Left hindlimb (tissue), 1 donor: ENCODE data around the gene AGMAT.
"Not testable (repeated sequence)": the region's sequence is repeated elsewhere in the genome, so short reads cannot be mapped to it uniquely, and the experiment has no call there.

Experiments
- DNase-seq: peaks from one replicate; pipeline ENCODE4 v3.0.0-alpha.2; 2018

The AGMAT gene

GRCh38 chr1:15610167-15610566, 25.3 kb upstream of the AGMAT start:
- DNase-seq = no peak

DNA sequence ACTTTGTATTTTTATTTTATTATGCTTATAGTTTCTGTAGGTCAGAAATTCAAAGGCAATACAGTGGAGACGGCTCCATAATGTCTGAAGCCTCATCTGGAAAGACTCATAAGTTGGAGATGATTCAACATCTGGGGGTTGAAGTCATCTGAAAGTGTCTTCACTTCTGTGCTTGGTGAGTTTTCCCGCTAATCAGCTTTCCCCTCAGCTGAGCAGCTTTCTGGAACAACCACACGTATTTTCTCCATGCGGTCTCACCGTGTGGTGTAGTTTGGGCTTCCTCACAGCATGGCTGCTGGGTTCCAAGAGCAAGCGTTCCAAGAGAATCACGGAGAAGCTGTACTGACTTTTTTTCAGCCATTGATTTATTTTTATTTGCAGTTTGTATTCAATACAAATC, 24.8 kb upstream of the AGMAT start:
- DNase-seq = no peak

DNA sequence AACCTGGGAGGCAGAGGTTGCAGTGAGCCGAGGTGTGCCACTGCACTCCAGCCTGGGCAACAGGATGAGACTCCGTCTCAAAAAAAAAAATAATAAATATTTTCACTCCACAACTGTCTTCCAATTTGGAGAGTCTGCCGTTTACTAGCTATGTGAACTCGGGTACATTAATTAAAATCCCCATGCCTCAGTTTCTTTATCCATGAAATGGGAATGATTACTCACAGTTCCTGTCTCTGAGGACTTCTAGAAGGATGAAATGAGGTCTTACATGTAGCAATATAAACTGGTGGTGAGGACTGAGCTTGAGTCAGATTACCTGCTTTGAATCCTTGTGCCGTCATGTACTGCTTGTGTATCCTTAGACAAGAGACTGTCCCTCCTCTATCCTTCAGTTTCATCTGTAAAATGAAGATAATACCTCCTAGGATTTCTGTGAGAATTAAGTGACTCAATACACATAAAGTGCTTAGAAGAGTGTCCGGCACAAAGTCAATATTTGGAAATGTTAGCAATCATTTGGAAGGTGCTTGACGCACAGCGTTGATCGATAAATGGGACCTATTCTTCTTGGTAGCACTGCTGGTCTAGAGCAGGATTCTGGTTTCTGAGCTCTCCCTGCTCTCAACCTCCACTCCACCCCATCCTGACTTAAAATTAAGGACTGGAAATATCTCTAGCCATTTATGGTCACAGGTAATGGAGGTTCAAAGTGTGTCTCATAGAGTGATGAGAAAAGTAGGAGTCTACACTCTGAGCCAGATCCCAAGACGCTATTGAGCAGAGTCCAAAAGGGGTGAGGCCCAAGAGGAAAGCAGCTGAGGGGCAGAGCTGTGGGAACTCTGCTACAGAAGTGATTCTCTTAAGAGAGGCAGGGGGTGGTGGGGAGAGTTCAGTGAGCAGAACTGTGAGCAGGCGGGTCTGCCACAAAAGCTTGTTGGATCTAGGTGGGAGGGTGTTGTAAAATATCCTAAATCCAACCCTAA, 20.8 kb upstream of the AGMAT start:
- DNase-seq = no peak

- DNase-seq = not testable (repeated sequence)
Observed at GRCh38 chr1:15604400-15604799, 19.5 kb upstream of the AGMAT start.

GRCh38 chr1:15603966-15604282, 19.1 kb upstream of the AGMAT start:
- DNase-seq = not testable (repeated sequence)

- DNase-seq = peak; percentile 97
Observed at GRCh38 chr1:15603050-15603965, 18.5 kb upstream of the AGMAT start.

DNA sequence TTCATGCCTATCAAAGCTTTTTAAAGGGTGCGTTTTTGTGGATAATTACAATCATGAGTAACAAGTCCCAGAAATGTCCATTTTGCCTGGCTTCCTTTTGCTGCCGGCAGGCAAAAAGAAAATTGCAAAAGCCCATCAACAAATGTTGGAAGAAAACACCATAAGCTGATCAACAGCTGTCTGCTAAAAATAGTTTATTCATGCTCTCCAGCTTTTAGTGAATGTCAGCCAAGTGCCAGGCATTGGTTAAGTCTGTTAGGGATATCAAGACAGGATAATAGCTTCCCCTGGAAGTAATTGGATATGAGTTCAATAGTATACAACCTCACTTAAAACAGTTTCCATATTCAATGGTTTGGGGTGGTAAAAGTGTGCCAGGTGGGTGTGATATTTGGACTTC, 13.6 kb upstream of the AGMAT start:
- DNase-seq = no peak

- no peak for DNase-seq
Observed at GRCh38 chr1:15595809-15596617, 11.2 kb upstream of the AGMAT start.

- no peak for DNase-seq
Observed at GRCh38 chr1:15592285-15592684, 7.4 kb upstream of the AGMAT start.

DNA sequence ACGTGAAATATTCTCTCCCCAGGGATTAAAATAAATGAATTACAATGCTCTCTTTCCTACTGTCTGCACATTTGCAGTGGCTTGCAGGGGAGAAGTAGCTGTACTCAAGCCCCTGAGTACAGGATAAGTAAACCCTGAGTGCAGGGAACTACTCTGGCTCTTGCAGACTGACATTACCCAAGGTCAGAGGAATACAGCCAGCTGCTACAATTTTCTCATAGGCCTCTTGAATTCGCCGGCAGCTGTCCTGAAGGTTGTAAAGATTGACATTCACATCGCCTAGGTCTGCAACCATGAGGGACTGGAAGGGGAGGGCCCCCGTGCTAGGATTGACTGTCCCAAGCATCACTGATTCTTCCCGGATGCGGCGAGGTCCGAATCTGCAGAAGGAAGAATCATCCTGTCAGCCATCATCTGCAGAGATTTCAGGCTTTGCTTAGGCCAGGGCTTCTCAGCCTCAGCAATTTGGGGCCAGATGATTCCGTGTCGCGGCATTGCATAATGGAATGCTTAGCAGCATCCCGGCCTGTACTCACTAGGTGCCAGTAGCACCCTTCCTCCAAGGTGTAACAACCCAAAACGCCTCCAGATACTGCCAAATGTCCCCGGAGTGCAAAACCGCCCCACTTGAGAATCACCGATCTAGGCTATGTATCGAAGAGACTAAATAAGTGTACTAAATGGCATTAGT, 1.7 kb downstream of the AGMAT start:
- DNase-seq = no peak

- no peak for DNase-seq
Observed at GRCh38 chr1:15579683-15580047, 5.2 kb downstream of the AGMAT start.

- no peak for DNase-seq
Observed at GRCh38 chr1:15578921-15579682, 5.7 kb downstream of the AGMAT start.

DNA sequence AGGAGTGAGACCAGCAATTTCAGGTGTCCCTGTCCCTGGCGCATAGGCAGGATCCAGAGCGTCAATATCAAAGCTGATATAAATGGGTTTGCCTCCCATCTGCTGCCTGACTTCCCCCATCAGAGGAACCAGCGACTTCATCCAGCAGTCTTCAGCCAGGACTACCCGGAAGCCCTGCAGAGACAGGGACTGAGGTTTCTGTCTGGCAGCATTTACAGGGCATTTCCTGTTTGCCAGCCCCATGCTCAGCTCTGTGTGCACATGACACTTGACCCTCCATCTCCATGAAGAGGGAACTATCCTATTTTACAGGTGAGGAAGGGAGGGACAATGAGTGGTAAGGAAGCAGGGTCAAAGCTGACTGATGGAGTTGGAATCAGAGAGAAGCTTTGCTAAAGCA, 7.2 kb downstream of the AGMAT start:
- no peak for DNase-seq

DNA sequence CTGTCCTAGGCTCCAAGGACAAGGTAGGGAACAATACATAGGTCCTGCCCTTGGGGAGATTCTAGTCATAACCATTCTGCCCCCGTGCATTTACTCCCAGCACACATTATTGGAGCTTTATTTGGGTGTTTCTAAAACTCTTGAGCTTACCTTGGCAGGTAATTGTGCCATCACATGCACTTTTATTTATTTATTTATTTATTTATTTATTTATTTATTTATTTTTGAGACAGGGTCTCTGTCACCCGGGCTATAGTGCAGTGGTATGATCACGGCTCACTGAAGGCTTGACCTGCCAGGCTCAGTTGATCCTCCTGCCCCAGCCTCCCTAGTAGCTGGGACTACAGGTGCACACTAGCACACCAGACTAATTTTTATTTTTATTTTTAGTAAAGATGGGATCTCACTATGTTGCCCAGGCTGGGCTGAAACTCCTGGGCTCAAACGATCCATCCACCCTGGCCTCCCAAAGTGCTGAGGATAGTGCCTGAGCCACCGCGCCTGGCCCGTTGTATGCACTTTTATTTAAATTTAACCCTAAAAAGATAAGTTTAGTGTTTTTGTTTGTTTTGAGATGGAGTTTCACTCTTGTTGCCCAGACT, 9.2 kb downstream of the AGMAT start:
- DNase-seq = no peak

- DNase-seq = no peak
Observed at GRCh38 chr1:15574741-15575140, 10.1 kb downstream of the AGMAT start.

- DNase-seq = no peak
Observed at GRCh38 chr1:15573477-15573876, 11.4 kb downstream of the AGMAT start.

DNA sequence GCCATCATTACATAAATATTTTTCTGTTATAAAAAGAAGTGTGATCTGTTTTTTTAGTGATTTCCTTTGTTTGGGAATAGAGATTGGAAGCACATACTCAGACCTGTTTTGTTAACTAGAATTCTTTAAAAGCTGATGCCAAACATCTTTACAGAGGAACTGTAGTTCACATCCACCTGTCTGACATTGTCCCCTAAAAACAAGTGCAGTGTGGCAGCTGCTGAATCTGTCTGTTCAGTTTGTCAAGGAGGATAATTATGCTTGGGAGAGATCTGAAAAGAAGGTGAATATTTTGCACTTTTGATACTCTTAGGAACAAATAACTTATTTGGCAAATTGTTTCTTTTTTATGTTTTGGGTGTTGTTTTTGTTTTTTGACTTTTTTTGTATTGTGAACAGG, 13.6 kb downstream of the AGMAT start:
- no peak for DNase-seq

- DNase-seq = no peak
Observed at GRCh38 chr1:15570861-15571260, 14.0 kb downstream of the AGMAT start.

- DNase-seq = no peak
Observed at GRCh38 chr1:15568387-15569073, 16.3 kb downstream of the AGMAT start.

- DNase-seq = no peak
Observed at GRCh38 chr1:15559189-15559810, 25.6 kb downstream of the AGMAT start.
